Activated T-helper 1 cell treated with anti-CD3 and anti-CD28 coated beads, Interleukin-12 subunit alpha, Interleukin-12 subunit beta, Interleukin-2, Interleukin-4 antibody, amounts not matched to agents 30 ng/mL and 10 ng/mL and 1 ng/mL, durations not matched to agents 14 hours and 24 hours and 36 hours (primary cell): ENCODE results near the gene NR6A1. TPM values are rescaled to one million over a fixed set of nuclear protein-coding genes. Genes with fewer than 3 reads are reported as not detected.
A peak's percentile ranks its signal among the peaks of the same experiment; 100 is the strongest.

Experiments used
- DNase-seq: peaks from one replicate; pipeline ENCODE4 v3.0.0; 2021; ENCODE audit warnings: low spot score
- H3K27ac Mint-ChIP-seq: one replicate; pipeline ENCODE4 v1.8.0; 2021; ENCODE audit warnings: mild to moderate bottlenecking, mixed read lengths
- H3K27me3 Mint-ChIP-seq: one replicate; pipeline ENCODE4 v1.8.0; 2022; ENCODE audit warnings: mild to moderate bottlenecking, moderate library complexity, mixed read lengths; ENCODE audit not compliant: insufficient read depth
- H3K36me3 Mint-ChIP-seq: one replicate; pipeline ENCODE4 v1.8.0; 2021; ENCODE audit warnings: low read depth, mixed read lengths
- H3K4me1 Mint-ChIP-seq: one replicate; pipeline ENCODE4 v1.8.0; 2021; ENCODE audit warnings: low read depth, mixed read lengths
- H3K4me3 Mint-ChIP-seq: one replicate; pipeline ENCODE4 v1.8.0; 2021; ENCODE audit warnings: mild to moderate bottlenecking, moderate library complexity, mixed read lengths
- H3K9me3 Mint-ChIP-seq: one replicate; pipeline ENCODE4 v1.8.0; 2021; ENCODE audit warnings: mixed read lengths
- intact Hi-C: fragments of 100-400 bp; cut with micrococcal nuclease; formaldehyde crosslinking; loops from one replicate; pipeline ENCODE4 v1.15.1; 2024
- total RNA-seq: library from RNA; stranded (reverse); gene quantifications from 2 replicates; pipeline ENCODE4 v1.2.3, GENCODE V29; 2022

The NR6A1 gene
- total RNA-seq, 1 donor from 2014 or later = 1.7 TPM

- no peak for DNase-seq
- no peaks in the 10 kb centered on the region for H3K36me3 Mint-ChIP-seq
- intact Hi-C loops = no loop called here
- no peak overlapping the region for H3K4me3 Mint-ChIP-seq
- H3K9me3 Mint-ChIP-seq = no peaks in the 10 kb centered on the region
- no peak overlapping the region for H3K27ac Mint-ChIP-seq
- peaks cover 4% of the 10 kb centered on the region for H3K27me3 Mint-ChIP-seq
- H3K4me1 Mint-ChIP-seq = no peaks in the 10 kb centered on the region
These were observed 96.5 kb downstream of the NR6A1 start for GRCh38 chr9:124674651-124675050.

DNA sequence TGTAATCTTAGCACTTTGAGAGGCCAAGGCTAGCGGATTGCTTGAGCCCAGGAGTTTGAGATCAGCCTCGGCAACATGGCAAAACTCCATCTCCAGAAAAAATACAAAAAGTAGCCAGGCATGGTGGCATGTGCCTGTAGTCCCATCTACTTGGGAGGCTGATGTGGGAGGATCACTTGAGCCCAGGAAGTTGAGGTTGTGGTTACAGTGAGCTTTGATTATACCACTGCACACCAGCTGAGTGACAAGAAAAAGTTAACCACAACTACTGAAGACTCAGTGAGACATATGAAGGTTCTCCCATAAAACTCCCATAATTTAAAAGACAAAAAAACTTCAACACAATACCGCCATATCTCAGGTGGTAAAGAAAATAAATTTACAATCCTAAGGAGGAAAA is 98.0 kb downstream of the NR6A1 start:
- no peak for DNase-seq
- Mint-ChIP-seq H3K9me3 (no peaks in the 10 kb centered on the region), H3K27ac (no peak overlapping the region), H3K4me1 (no peaks in the 10 kb centered on the region), H3K27me3 (peaks cover 2% of the 10 kb centered on the region), H3K4me3 (no peak overlapping the region), H3K36me3 (no peaks in the 10 kb centered on the region)
- intact Hi-C loops = no loop called here

- intact Hi-C loops = no loop called here
- Mint-ChIP-seq H3K27me3 (peaks cover 2% of the 10 kb centered on the region), H3K27ac (no peak overlapping the region), H3K4me3 (no peak overlapping the region), H3K9me3 (no peaks in the 10 kb centered on the region), H3K4me1 (no peaks in the 10 kb centered on the region), H3K36me3 (no peaks in the 10 kb centered on the region)
- DNase-seq = no peak
These were observed 99.2 kb downstream of the NR6A1 start for GRCh38 chr9:124671861-124672260.

DNA sequence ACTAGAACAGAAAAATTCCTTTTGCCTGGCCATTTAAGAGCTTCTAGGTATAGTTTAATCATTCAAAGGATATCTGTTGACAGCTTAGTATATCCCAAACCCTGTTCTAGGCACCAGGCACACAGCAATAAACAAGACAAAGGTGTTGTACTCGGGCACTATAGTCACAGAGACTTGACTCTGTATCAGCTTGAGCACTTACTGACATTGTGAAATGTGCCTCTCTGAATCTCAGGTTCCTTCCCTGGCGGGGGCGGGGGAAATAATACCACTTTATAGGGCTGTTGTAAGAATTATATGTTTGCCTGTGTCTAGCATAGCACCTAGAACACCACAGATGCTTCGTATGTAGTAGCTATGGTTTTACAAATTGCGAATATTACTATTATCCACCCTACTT is 104.5 kb downstream of the NR6A1 start:
- Mint-ChIP-seq H3K4me3 (no peak overlapping the region), H3K9me3 (no peaks in the 10 kb centered on the region), H3K27me3 (peaks cover 12% of the 10 kb centered on the region), H3K36me3 (no peaks in the 10 kb centered on the region), H3K27ac (no peak overlapping the region), H3K4me1 (no peaks in the 10 kb centered on the region)
- intact Hi-C loops = no loop called here
- no peak for DNase-seq

DNA sequence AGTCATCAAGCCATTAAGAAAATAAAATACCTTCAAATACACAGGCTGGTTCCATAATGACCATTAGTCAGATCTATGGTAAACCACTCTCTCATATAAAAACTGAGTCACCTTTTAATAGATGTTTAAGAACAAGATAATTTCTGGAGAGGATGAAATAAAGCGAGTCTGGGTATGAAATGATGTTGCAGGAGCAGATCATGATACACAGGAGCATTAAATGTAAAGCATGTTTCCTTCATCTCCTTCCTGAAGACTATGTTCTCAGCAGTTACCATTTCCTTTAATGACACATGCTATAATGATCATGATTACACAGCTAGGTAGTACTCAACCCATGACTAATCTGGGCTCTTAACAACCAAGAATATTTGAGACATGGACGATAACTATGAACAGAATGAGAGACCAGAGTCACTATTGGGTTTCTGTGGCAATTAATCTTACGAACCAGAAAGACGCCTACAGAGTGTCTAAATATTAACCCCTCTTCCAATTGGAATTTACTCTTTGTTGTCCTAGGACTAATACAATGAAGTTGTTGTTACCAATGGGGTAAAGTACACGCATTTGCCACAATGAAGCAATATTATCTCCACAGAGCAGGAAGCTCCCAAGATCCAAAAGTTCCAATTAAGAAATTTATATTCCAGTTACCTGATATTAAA is 105.6 kb downstream of the NR6A1 start:
- H3K27ac Mint-ChIP-seq = no peak overlapping the region
- no peaks in the 10 kb centered on the region for H3K9me3 Mint-ChIP-seq
- peaks cover 12% of the 10 kb centered on the region for H3K27me3 Mint-ChIP-seq
- no peaks in the 10 kb centered on the region for H3K36me3 Mint-ChIP-seq
- no peak for DNase-seq
- peaks cover under 1% of the 10 kb centered on the region for H3K4me1 Mint-ChIP-seq
- intact Hi-C loops = no loop called here
- no peak overlapping the region for H3K4me3 Mint-ChIP-seq

DNA sequence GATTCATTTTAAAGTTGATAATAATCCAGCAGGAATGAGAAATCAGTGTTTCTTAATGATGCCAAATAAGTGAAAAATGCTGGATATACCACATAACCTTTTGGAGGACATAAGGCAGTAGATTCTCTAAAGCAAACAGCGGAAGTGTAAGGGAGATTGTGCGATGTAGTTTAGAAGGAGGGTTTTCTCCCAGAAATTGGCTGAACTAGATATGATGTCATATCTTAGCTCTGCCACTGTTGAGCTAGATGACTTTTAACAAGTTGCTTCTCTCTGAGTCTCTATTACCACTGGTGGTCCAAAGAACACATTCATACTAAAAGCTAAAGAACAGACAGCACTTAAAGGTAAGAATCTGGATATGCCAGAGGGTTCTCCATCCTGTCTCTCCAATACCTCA is 107.0 kb downstream of the NR6A1 start:
- DNase-seq = no peak
- Mint-ChIP-seq H3K9me3 (no peaks in the 10 kb centered on the region), H3K27ac (no peak overlapping the region), H3K4me1 (peaks cover 15% of the 10 kb centered on the region), H3K4me3 (no peak overlapping the region), H3K36me3 (no peaks in the 10 kb centered on the region), H3K27me3 (peaks cover 11% of the 10 kb centered on the region)
- intact Hi-C loops = no loop called here

DNA sequence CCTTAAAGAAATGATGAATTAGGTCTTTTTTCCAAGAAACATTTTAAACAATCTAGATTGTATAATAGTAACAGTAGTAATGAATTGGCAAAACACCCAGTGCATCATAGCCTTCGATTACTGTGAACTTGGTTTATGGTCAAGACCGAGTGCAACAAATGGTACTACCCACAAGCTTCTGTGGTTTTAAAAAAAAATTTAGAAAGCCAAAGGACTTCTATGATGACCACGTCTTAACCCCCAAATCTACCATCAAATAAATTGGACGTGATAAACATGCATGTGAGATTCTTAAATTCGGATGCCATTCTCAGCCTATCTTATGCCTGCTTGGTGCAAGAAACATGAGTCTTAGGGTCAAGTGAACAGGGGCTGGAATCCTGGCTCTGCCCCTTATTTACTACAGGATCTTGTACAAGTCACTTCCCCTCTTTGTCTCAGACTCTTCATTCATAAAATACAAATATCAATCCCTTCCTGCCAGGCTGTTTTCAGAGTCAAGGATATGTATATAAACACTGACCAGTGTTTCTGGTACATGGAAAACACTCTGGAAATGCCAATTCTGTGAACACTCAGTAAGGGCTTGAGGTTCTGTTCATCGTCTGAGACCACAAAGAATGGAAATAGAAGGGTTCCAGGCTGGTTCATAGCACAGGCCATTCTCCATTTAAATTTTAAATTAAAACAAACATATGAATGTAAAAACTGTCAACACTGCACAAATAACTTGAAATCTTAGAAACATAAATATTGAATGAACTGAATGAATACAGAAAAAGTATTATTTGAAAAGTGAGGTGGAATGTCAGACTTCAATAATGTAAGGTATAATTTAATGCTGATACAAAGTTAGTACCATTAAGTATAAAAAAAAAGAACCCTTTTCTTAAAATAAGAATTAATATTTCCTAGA is 107.8 kb downstream of the NR6A1 start:
- no peak overlapping the region for H3K4me3 Mint-ChIP-seq
- no peak overlapping the region for H3K27ac Mint-ChIP-seq
- H3K27me3 Mint-ChIP-seq = peaks cover 17% of the 10 kb centered on the region
- H3K9me3 Mint-ChIP-seq = no peaks in the 10 kb centered on the region
- no peaks in the 10 kb centered on the region for H3K36me3 Mint-ChIP-seq
- DNase-seq = no peak
- intact Hi-C loops = no loop called here
- peaks cover 23% of the 10 kb centered on the region for H3K4me1 Mint-ChIP-seq

- DNase-seq = no peak
- Mint-ChIP-seq H3K36me3 (no peaks in the 10 kb centered on the region), H3K27ac (no peak overlapping the region), H3K27me3 (peaks cover 17% of the 10 kb centered on the region), H3K9me3 (no peaks in the 10 kb centered on the region), H3K4me1 (peaks cover 30% of the 10 kb centered on the region), H3K4me3 (no peak overlapping the region)
- intact Hi-C loops = no loop called here
These were observed 108.5 kb downstream of the NR6A1 start for GRCh38 chr9:124662561-124662960.

GRCh38 chr9:124661271-124661670 is 109.8 kb downstream of the NR6A1 start:
- intact Hi-C loops = no loop called here
- peaks cover 30% of the 10 kb centered on the region for H3K4me1 Mint-ChIP-seq
- no peak overlapping the region for H3K27ac Mint-ChIP-seq
- peaks cover 18% of the 10 kb centered on the region for H3K27me3 Mint-ChIP-seq
- H3K36me3 Mint-ChIP-seq = no peaks in the 10 kb centered on the region
- H3K9me3 Mint-ChIP-seq = no peaks in the 10 kb centered on the region
- DNase-seq = no peak
- no peak overlapping the region for H3K4me3 Mint-ChIP-seq

GRCh38 chr9:124660341-124660801 is 110.7 kb downstream of the NR6A1 start:
- peaks cover 30% of the 10 kb centered on the region for H3K4me1 Mint-ChIP-seq
- no peak overlapping the region for H3K27ac Mint-ChIP-seq
- no peaks in the 10 kb centered on the region for H3K9me3 Mint-ChIP-seq
- H3K4me3 Mint-ChIP-seq = peak overlapping the region; percentile 86
- no peak for DNase-seq
- no peaks in the 10 kb centered on the region for H3K36me3 Mint-ChIP-seq
- intact Hi-C loops = no loop called here
- H3K27me3 Mint-ChIP-seq = peaks cover 18% of the 10 kb centered on the region

GRCh38 chr9:124659099-124659659 is 111.9 kb downstream of the NR6A1 start:
- intact Hi-C loops = no loop called here
- Mint-ChIP-seq H3K9me3 (no peaks in the 10 kb centered on the region), H3K27me3 (peaks cover 18% of the 10 kb centered on the region), H3K4me3 (peak overlapping the region; percentile 86), H3K27ac (peak overlapping the region; percentile 57), H3K36me3 (no peaks in the 10 kb centered on the region), H3K4me1 (peaks cover 30% of the 10 kb centered on the region)
- no peak for DNase-seq

- H3K27ac Mint-ChIP-seq = no peak overlapping the region
- peaks cover 13% of the 10 kb centered on the region for H3K27me3 Mint-ChIP-seq
- H3K4me1 Mint-ChIP-seq = peaks cover 30% of the 10 kb centered on the region
- peak overlapping the region; percentile 86 for H3K4me3 Mint-ChIP-seq
- no peaks in the 10 kb centered on the region for H3K9me3 Mint-ChIP-seq
- H3K36me3 Mint-ChIP-seq = no peaks in the 10 kb centered on the region
- peak; percentile 5 for DNase-seq
- intact Hi-C loops = no loop called here
These were observed 112.7 kb downstream of the NR6A1 start for GRCh38 chr9:124658165-124659017.
